ENCODE data around the gene CDC42EP3. TPM values are rescaled to one million over a fixed set of nuclear protein-coding genes. Genes with fewer than 3 reads are reported as not detected.

CDC42EP3 gene
- total RNA-seq, 4 donors from 2014 or later: 8.1 to 24.7 (median 18.8) TPM

- Histone ChIP-seq H3K4me1 (no peaks in the 10 kb centered on the region), H3K36me3 (no peaks in the 10 kb centered on the region), H3K27ac (no peak overlapping the region), H3K4me3 (replicated peaks in 1 of 3) (no peak overlapping the region), H3K9me3 (no peaks in the 10 kb centered on the region), H3K27me3 (no peaks in the 10 kb centered on the region)
- TF ChIP-seq POLR2A (IDR thresholded peaks at IDR 0.05) (no peak), CTCF (IDR thresholded peaks at IDR 0.05) (no peak)
- intact Hi-C loops (cut with DNase I): no loop called here
- DNase-seq: no peak
These were observed 21.3 kb upstream of the CDC42EP3 start for GRCh38 chr2:37692711-37693110.

GRCh38 chr2:37689751-37690150 lies 18.3 kb upstream of the CDC42EP3 start:
- H3K27ac ChIP-seq: no peak overlapping the region
- 76 to 91% methylated on average over 2 of the region's 2 CpGs for WGBS, 2 donors

GRCh38 chr2:37688771-37689468 lies 17.5 kb upstream of the CDC42EP3 start:
- no peaks in the 10 kb centered on the region for H3K9me3 ChIP-seq
- no peak overlapping the region for H3K4me3 ChIP-seq (replicated peaks in 1 of 3)
- no peaks in the 10 kb centered on the region for H3K27me3 ChIP-seq
- WGBS, 2 donors: 58 to 64% methylated on average over 10 of the region's 10 CpGs
- H3K4me1 ChIP-seq: no peaks in the 10 kb centered on the region
- TF ChIP-seq POLR2A (IDR thresholded peaks at IDR 0.05): no peak
- TF ChIP-seq CTCF (IDR thresholded peaks at IDR 0.05): no peak
- no peak overlapping the region for H3K27ac ChIP-seq
- H3K36me3 ChIP-seq: no peaks in the 10 kb centered on the region
- intact Hi-C loops (cut with DNase I): no loop called here
- no peak for DNase-seq

More at GRCh38 chr2:37689751-37690150, 18.3 kb upstream of the CDC42EP3 start:
- DNase-seq: no peak
- TF ChIP-seq CTCF (IDR thresholded peaks at IDR 0.05) (no peak), POLR2A (IDR thresholded peaks at IDR 0.05) (no peak)
- no peaks in the 10 kb centered on the region for H3K4me1 ChIP-seq
- H3K9me3 ChIP-seq: no peaks in the 10 kb centered on the region
- intact Hi-C loops (cut with DNase I): no loop called here
- no peak overlapping the region for H3K4me3 ChIP-seq (replicated peaks in 1 of 3)
- no peaks in the 10 kb centered on the region for H3K27me3 ChIP-seq
- H3K36me3 ChIP-seq: no peaks in the 10 kb centered on the region

GRCh38 chr2:37686792-37687526 lies 15.5 kb upstream of the CDC42EP3 start:
- H3K36me3 ChIP-seq: no peaks in the 10 kb centered on the region
- no peaks in the 10 kb centered on the region for H3K4me1 ChIP-seq
- no peaks in the 10 kb centered on the region for H3K9me3 ChIP-seq
- intact Hi-C loops (cut with DNase I): no loop called here
- TF ChIP-seq CTCF (IDR thresholded peaks at IDR 0.05): no peak
- no peak for TF ChIP-seq POLR2A (IDR thresholded peaks at IDR 0.05)
- no peaks in the 10 kb centered on the region for H3K27me3 ChIP-seq
- H3K4me3 ChIP-seq (replicated peaks in 1 of 3): no peak overlapping the region
- DNase-seq: no peak
- H3K27ac ChIP-seq: no peak overlapping the region
- whole genome bisulfite sequencing, 2 donors: 87 to 92% methylated on average over 1 of the region's 1 CpG

- 91% methylated on average over 4 of the region's 4 CpGs for WGBS, 2 donors
- Histone ChIP-seq H3K27me3 (no peaks in the 10 kb centered on the region), H3K9me3 (no peaks in the 10 kb centered on the region), H3K4me1 (no peaks in the 10 kb centered on the region), H3K4me3 (replicated peaks in 1 of 3) (no peak overlapping the region), H3K27ac (no peak overlapping the region), H3K36me3 (no peaks in the 10 kb centered on the region)
- no peak for DNase-seq
- intact Hi-C loops (cut with DNase I): no loop called here
- no peak for TF ChIP-seq CTCF (IDR thresholded peaks at IDR 0.05)
- no peak for TF ChIP-seq POLR2A (IDR thresholded peaks at IDR 0.05)
These were observed 13.4 kb upstream of the CDC42EP3 start for GRCh38 chr2:37684809-37685208.

Data from thyroid gland (tissue), 4 donors.